OCI-LY1 (cell line): ENCODE measurements around the gene CRHR1.

Source experiments
- H2AFZ ChIP-seq: fragments of 200-600 bp; sonication (generic), shearing (Covaris generic); 2 replicates; pipeline ENCODE4 v1.6.0; 2014; ENCODE audit warnings: antibody characterized with exemption, mild to moderate bottlenecking, low read length
- H3F3A ChIP-seq: fragments of 200-600 bp; sonication (generic), shearing (Covaris generic); 2 replicates; pipeline ENCODE4 v1.6.0; 2014; ENCODE audit warnings: mild to moderate bottlenecking, antibody characterized with exemption, low read length, moderate library complexity; ENCODE audit not compliant: insufficient read depth
- H3K27ac ChIP-seq: fragments of 200-600 bp; sonication (generic); 2 replicates; pipeline ENCODE4 v1.5.1; 2014; ENCODE audit warnings: low read length, mixed run types, mild to moderate bottlenecking, low read depth; ENCODE audit not compliant: poor library complexity, severe bottlenecking
- H3K27me3 ChIP-seq: fragments of 200-600 bp; sonication (generic); 2 replicates; pipeline ENCODE4 v1.6.0; 2014; ENCODE audit warnings: antibody characterized with exemption, mild to moderate bottlenecking, low read length, moderate library complexity; ENCODE audit not compliant: insufficient read depth
- H3K36me3 ChIP-seq: fragments of 200-600 bp; sonication (generic); 2 replicates; pipeline ENCODE4 v1.6.1; 2014; ENCODE audit warnings: mild to moderate bottlenecking, antibody characterized with exemption, low read length, moderate library complexity, mixed read lengths; ENCODE audit not compliant: insufficient read depth
- H3K4me1 ChIP-seq: fragments of 200-600 bp; sonication (generic); 2 replicates; pipeline ENCODE4 v1.5.1; 2014; ENCODE audit warnings: mild to moderate bottlenecking, low read length, moderate library complexity; ENCODE audit not compliant: insufficient read depth, severe bottlenecking
- H3K4me2 ChIP-seq: fragments of 200-600 bp; sonication (generic), shearing (Covaris generic); 2 replicates; pipeline ENCODE4 v1.6.1; 2014; ENCODE audit warnings: low read length
- H3K4me3 ChIP-seq: fragments of 200-600 bp; sonication (generic); 2 replicates; pipeline ENCODE4 v1.5.1; 2014; ENCODE audit warnings: low read length, low read depth, mild to moderate bottlenecking, mixed read lengths; ENCODE audit not compliant: poor library complexity, severe bottlenecking
- H3K79me2 ChIP-seq: fragments of 200-600 bp; shearing (Covaris generic); 2 replicates; pipeline ENCODE4 v1.6.1; 2016; ENCODE audit warnings: mixed run types, low read length, mixed read lengths; ENCODE audit not compliant: insufficient read depth
- H3K9ac ChIP-seq: fragments of 200-600 bp; sonication (generic), shearing (Covaris generic); 2 replicates; pipeline ENCODE4 v1.6.1; 2014; ENCODE audit warnings: mild to moderate bottlenecking, low read length, mixed read lengths
- H3K9me2 ChIP-seq: fragments of 200-600 bp; sonication (generic), shearing (Covaris generic); 2 replicates; pipeline ENCODE4 v1.6.1; 2014; ENCODE audit warnings: low read depth, mild to moderate bottlenecking, low read length, mixed read lengths
- H3K9me3 ChIP-seq: fragments of 200-600 bp; shearing (Covaris generic); 2 replicates; pipeline ENCODE4 v1.6.1; 2014; ENCODE audit warnings: low read length, mixed read lengths
- H4K20me1 ChIP-seq: fragments of 200-600 bp; sonication (generic), shearing (Covaris generic); 2 replicates; pipeline ENCODE4 v1.6.0; 2016; ENCODE audit warnings: mild to moderate bottlenecking, low read length; ENCODE audit not compliant: insufficient read depth
- CTCF ChIP-seq: fragments of 200-600 bp; sonication (generic), shearing (Covaris generic); IDR thresholded peaks from 2 replicates; pipeline ENCODE4 v1.5.1; 2017; ENCODE audit warnings: mild to moderate bottlenecking, antibody characterized with exemption, low read length, moderate library complexity, mixed read lengths
- EZH2 ChIP-seq: fragments of 200-600 bp; sonication (generic), shearing (Covaris generic); IDR thresholded peaks from 2 replicates; pipeline ENCODE4 v1.8.0; 2017; ENCODE audit warnings: borderline replicate concordance, mixed run types, mild to moderate bottlenecking, antibody characterized with exemption, low read length, moderate library complexity, mixed read lengths

The CRHR1 gene

GRCh38 chr17:45836047-45837044 is 52.2 kb downstream of the CRHR1 start:
- Histone ChIP-seq H3K27ac (no peak overlapping the region), H3K9me2 (no peaks in the 10 kb centered on the region), H3K27me3 (peaks cover 11% of the 10 kb centered on the region), H3K36me3 (no peaks in the 10 kb centered on the region), H3K4me3 (no peak overlapping the region), H4K20me1 (no peaks in the 10 kb centered on the region), H3F3A (no peaks in the 10 kb centered on the region), H3K4me2 (no peak overlapping the region), H3K9me3 (no peaks in the 10 kb centered on the region), H3K79me2 (no peaks in the 10 kb centered on the region), H2AFZ (no peak overlapping the region), H3K9ac (no peak overlapping the region), H3K4me1 (no peaks in the 10 kb centered on the region)
- TF ChIP-seq CTCF = no peak
- no peak for TF ChIP-seq EZH2

- Histone ChIP-seq H3K4me3 (no peak overlapping the region), H3K4me1 (no peaks in the 10 kb centered on the region), H3K27me3 (peaks cover 11% of the 10 kb centered on the region), H3K9me2 (no peaks in the 10 kb centered on the region), H3K36me3 (no peaks in the 10 kb centered on the region), H4K20me1 (no peaks in the 10 kb centered on the region), H3K4me2 (no peak overlapping the region), H3K9me3 (no peaks in the 10 kb centered on the region), H3K9ac (no peak overlapping the region), H3F3A (no peaks in the 10 kb centered on the region), H3K27ac (no peak overlapping the region), H3K79me2 (no peaks in the 10 kb centered on the region), H2AFZ (no peak overlapping the region)
- no peak for TF ChIP-seq EZH2
- no peak for TF ChIP-seq CTCF
Measured at GRCh38 chr17:45837187-45837586, 53.1 kb downstream of the CRHR1 start.

GRCh38 chr17:45837603-45838002 is 53.5 kb downstream of the CRHR1 start:
- Histone ChIP-seq H3K27me3 (peaks cover 11% of the 10 kb centered on the region), H3K9me2 (no peaks in the 10 kb centered on the region), H2AFZ (no peak overlapping the region), H3K4me3 (no peak overlapping the region), H3K4me2 (no peak overlapping the region), H3K27ac (no peak overlapping the region), H3K36me3 (no peaks in the 10 kb centered on the region), H3K9me3 (no peaks in the 10 kb centered on the region), H3F3A (no peaks in the 10 kb centered on the region), H3K9ac (no peak overlapping the region), H3K79me2 (no peaks in the 10 kb centered on the region), H3K4me1 (no peaks in the 10 kb centered on the region), H4K20me1 (no peaks in the 10 kb centered on the region)
- TF ChIP-seq EZH2 (no peak), CTCF (no peak)
